GM12891 (cell line): ENCODE data around the gene NDUFB3.
"Not testable (repeated sequence)": the region's sequence is repeated elsewhere in the genome, so short reads cannot be mapped to it uniquely, and the experiment has no call there.

Experiments
- DNase-seq: peaks from one replicate; pipeline ENCODE4 v3.0.0; 2011; ENCODE audit warnings: low spot score; ENCODE audit not compliant: insufficient read length
- FAIRE-seq: peaks from 2 replicates; lab custom pipeline; 2011; peaks lifted over from hg19 to GRCh38; lab: Jason Lieb, UNC
- PAX5 ChIP-seq: IDR thresholded peaks from 2 replicates; pipeline ENCODE4 v1.6.1; 2011; ENCODE audit warnings: low read length, moderate library complexity, mild to moderate bottlenecking; ENCODE audit not compliant: insufficient read depth, severe bottlenecking
- POLR2A ChIP-seq: IDR thresholded peaks from 2 replicates; pipeline ENCODE4 v1.6.1; 2011; ENCODE audit warnings: low read depth, low read length, control low read depth
- POLR2AphosphoS5 ChIP-seq: IDR thresholded peaks from 2 replicates; pipeline ENCODE4 v1.6.1; 2011; ENCODE audit warnings: low read depth, low read length, control low read depth
- POU2F2 ChIP-seq: IDR thresholded peaks from 2 replicates; pipeline ENCODE4 v1.6.1; 2011; ENCODE audit warnings: low read depth, mild to moderate bottlenecking, control low read depth, low read length, moderate library complexity
- SPI1 ChIP-seq: IDR thresholded peaks from 2 replicates; pipeline ENCODE4 v1.6.1; 2011; ENCODE audit warnings: low read depth, low read length, control low read depth
- TAF1 ChIP-seq: IDR thresholded peaks from 2 replicates; pipeline ENCODE4 v1.6.1; 2011; ENCODE audit warnings: low read depth, low read length, control low read depth

NDUFB3 gene

DNA sequence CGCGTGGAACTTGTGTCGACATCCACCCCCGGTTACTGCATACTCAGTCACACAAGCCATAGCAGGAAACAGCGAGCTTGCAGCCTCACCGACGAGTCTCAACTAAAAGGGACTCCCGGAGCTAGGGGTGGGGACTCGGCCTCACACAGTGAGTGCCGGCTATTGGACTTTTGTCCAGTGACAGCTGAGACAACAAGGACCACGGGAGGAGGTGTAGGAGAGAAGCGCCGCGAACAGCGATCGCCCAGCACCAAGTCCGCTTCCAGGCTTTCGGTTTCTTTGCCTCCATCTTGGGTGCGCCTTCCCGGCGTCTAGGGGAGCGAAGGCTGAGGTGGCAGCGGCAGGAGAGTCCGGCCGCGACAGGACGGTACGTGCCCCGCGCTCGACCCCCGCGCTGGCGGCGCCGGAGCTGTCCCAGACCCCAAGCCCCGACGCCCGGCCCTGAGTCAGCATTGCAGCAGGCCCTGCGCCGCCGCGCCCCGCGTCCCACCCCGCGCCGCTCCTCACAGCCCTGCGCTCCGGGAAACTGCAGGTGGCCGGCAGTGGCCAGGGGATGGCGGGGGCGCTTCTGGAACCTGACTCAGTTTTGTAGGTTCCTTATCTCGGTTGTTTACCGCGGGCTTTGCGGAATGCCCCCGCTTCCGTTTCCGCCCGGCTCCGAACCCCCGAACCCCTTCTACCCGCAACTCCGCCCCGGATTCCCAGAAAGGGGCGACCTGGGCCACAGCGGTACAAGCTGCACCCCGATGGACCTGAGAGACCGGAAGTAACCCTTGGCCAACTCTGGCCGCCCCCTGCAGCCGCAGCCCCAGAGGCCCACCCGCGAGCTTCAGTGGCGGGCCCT, 44.5 kb downstream of the NDUFB3 start, which contains the start of gene CFLAR:
TSS of gene CFLAR (plus strand) at position 50 of the 844 bp plus-strand sequence. CDS start 13,702 bp downstream, outside the sequence.
- TF ChIP-seq PAX5 (no peak), SPI1 (no peak), POLR2A (peak; percentile 84), POLR2AphosphoS5 (peak; percentile 84), POU2F2 (peak; percentile 24; the same call in 1 of the 2 replicates), TAF1 (peak; percentile 59)
- FAIRE-seq (peak; percentile 70), DNase-seq (peak; percentile 63)

DNA sequence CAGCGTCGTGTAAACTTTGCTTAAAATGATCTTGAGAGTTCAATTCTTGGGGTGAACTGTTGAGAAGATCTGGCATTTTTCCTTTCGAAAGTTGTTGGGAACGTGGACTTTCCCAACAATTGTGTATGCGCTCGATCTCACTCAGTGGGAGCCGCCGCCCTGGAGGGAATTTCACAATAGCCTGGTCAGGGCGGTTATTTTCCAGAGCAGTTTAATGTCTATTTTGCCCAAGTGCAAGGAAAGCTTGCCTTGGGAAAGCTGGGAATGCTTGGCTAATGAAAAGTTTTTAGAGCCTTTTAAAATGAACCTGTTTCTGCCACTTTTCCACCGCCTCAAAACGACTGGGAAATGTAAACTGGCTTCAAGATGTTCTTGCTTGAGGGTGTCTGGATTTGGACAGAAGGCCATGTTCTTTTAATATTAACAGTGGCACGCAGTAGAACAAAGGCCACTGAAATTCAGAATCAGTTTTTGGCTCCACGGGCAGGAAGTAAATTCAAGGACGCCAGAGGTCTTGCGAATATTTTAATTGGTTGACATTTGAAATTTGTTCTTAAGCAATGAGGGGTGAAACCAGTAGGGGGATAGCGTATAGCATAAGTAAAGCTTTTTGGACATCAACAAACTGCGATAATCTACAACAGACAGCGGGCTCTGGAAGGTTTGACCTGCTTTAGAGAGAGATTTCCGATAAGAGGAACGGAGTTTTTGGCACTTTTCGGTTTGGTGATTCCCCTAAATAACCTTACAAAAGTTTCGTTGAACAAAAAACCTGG, 45.3 kb downstream of the NDUFB3 start:
- no peak for DNase-seq
- TF ChIP-seq POLR2A (peak; percentile 61), PAX5 (no peak), TAF1 (peak; percentile 68), SPI1 (peak; percentile 55), POLR2AphosphoS5 (peak; percentile 77), POU2F2 (no peak)
- peak; percentile 35 for FAIRE-seq

DNA sequence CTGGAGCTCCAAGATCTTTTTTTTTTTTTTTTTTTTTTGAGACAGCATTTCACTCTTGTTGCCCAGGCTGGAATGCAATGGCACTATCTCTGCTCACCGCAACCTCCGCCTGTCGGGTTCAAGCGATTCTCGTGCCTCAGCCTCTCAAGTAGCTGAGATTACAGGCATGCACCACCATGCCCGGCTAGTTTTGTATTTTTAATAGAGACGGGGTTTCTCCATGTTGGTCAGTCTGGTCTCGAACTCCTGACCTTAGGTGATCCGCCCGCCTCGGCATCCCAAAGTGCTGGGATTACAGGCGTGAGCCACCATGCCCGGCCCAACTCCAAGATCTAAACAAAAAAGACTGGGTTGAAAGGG, 45.9 kb downstream of the NDUFB3 start:
- FAIRE-seq, DNase-seq: not testable (repeated sequence)

DNA sequence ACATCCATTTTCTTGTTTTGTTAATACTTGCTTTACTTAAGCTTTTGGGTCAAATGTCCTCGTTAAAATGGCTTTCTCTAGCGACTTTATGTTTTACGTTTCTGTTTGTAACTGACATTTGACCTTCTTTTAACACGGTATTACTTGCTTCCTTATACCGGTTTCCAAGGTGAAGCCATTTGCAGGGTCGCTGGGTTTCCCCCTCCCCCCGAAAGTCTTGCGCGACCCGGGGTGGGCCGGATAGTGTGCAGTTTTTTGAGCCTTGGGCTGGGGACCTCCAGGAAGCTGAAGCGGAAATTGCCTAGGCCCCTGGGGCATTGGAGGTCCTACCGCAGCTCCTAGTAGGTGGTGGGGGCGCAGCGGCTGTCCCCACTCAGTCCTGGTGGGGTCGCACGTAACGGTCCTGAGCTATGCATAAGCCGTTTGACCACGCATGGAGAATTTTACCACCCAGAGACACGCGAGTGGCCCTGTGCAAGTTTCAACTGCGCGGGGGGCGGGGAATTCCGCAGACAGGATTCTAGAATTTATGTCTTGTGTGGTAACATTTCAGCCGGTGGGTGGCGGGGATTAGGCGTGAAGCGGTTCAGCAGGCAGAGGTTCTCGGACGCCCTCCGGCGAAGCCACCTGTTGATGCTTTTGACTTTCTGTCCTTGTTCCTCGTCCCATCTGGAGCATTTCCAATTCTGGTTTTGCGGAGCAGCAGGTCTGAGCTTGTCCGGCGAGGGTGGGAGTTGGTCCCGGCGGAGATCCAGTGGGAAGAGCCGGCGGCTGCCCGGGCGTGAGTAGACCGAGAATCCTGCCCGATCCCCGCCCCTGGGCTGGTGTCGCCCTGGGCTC, 46.5 kb downstream of the NDUFB3 start:
- peak; percentile 79 for FAIRE-seq
- DNase-seq = no peak

DNA sequence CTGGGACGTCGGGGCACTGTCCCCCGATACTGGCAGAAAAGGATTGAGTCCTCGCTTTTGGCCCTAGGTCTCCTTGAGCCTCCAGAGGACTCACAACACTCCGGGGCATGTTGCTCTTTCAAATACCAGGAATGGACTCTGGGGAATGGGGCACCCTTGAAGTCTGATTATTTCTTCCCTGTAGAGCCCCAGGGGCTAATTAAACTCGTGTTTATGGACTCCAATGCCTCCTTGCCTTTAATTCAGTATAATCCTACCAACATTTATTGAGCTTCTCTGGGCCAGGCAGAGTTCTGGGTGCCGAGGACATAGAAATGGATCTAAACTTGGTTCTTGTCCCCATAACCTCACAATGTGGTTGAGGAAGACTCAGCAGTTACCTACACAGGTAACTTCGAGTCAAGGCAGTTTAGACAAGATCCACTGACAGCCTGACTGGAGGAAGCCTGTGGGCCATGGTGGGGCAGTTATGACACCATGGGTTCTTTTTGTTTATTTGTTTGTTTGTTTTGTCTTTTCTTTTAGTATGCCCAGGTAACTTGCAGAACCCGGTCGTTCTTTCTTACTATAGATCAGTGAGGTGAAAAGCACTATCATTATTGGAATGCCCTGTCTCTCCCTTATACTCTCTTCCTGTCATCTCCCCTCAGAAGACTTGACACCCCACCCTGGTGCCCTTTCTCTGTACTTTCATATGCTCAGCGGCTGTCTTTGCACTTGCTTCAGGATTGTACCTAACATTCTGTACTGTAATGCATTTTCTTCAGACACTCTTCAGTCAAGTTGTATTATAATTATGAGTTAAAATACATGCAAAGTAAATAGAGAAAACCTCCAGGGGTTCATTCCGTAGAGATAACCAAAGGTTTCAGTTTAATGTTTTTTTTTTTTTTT, 47.4 kb downstream of the NDUFB3 start:
- DNase-seq = no peak
- TF ChIP-seq PAX5 = no peak
- no peak for TF ChIP-seq TAF1
- 0 out of 2 replicates have a peak, but pooled peaks have one; percentile 12 for TF ChIP-seq POLR2AphosphoS5
- no peak for TF ChIP-seq SPI1
- no peak; the same call in 1 of the 2 replicates for TF ChIP-seq POLR2A
- TF ChIP-seq POU2F2 = no peak
- FAIRE-seq = peak; percentile 26

More for the DNA sequence above, 46.5 kb downstream of the NDUFB3 start:
- TF ChIP-seq POU2F2 (peak; percentile 95), POLR2A (peak; percentile 80; the same call in 1 of the 2 replicates), SPI1 (no peak), POLR2AphosphoS5 (no peak; the same call in 1 of the 2 replicates), TAF1 (peak; percentile 79), PAX5 (peak; percentile 52)

DNA sequence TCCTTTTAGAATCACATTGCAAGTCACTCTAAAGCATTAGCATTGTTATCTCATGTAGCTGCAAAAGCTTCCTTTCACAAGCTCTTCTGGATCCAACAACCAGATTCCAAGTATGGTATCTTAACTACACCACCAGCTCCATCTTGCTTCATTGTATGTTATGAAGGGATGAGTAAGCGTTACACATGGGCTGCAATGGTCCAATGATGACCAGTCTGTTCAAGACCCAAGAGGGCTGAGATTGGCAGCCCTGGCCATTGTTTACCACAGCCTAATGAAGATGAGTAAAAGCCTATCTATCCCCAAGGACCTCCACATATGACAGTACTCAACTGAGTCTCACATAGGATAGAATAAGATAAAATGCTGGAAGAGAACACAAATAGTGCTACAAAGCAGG, 50.5 kb downstream of the NDUFB3 start:
- TF ChIP-seq POLR2AphosphoS5 (no peak), PAX5 (no peak), SPI1 (no peak), POLR2A (no peak), TAF1 (no peak), POU2F2 (no peak)
- no peak for FAIRE-seq
- no peak for DNase-seq

DNA sequence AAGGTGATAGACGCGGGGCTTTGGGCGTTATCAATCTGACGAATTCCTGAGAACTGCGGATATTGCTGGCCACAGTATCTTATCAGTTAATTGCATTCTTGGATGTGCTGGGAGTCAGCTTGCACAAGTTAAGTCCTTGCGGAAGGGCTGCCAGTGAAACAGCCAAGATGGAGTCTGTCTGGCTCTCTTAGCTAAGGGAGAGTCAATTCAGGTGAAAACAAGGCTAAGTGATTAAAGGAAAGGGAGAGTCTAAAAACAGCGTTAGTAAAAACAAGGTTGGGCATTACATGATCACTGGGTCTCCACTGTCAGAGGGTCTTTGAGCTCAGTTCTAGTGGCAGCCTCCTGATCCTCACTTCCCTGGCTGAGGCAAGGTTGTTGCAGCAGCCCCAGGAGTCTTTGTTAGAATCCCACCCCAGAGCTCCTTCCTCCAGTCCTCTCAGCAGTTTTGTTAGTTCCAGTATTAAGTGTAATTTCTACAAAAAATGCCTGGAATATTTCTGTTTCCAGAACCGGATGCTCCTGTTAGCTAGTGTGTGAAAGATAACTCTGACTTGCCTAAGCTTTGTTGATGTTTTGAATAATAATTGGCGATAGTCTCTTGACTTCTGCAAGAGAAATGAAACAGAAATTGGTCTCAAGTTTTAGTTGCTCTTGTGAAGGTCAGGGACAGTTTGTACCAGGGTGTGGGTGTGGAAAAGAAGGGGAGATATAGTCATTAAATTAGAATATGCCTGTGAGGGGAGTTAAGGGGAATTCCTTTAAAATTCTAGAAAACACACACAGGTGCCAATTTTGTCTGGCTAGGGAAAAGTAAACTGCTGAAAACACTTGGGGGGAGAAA, 54.7 kb downstream of the NDUFB3 start:
- no peak; the same call in 1 of the 2 replicates for TF ChIP-seq POLR2AphosphoS5
- no peak for TF ChIP-seq TAF1
- no peak for TF ChIP-seq PAX5
- TF ChIP-seq POLR2A = no peak
- TF ChIP-seq SPI1 = no peak
- no peak for TF ChIP-seq POU2F2

DNA sequence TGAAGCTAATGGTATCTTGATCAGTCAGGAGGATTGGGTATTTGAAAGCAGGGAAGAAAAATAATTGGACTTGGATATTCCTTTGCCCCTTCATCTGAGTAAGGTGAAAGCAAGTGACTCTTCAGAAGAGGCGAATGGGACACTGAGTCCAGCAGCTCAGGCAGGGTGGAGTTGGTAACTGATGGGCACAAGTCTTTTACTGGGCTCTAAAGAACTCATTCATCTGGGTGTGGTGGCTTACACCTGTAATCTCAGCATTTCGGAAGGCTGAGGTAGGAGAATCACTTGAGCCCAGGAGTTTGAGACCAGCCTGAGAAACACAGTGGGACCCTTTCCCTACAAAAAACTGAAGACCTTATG, 55.3 kb downstream of the NDUFB3 start:
- DNase-seq (no peak), FAIRE-seq (no peak)
- TF ChIP-seq POLR2AphosphoS5 (no peak), PAX5 (no peak), POLR2A (no peak), SPI1 (no peak), TAF1 (no peak), POU2F2 (no peak)

More for the DNA sequence above, 54.7 kb downstream of the NDUFB3 start:
- FAIRE-seq (peak; percentile 48), DNase-seq (no peak)
